ENCODE data around the gene FAM210A.

GRCh38 chr18:13630716-13631268, 95.6 kb downstream of the FAM210A start:
- no peak for TF ChIP-seq POLR2A (IDR thresholded peaks at IDR 0.05)
- no peak for TF ChIP-seq CTCF (IDR thresholded peaks at IDR 0.05)

All from prostate gland (tissue), 2 donors.